Measurements from ENCODE around the gene SLC9A4. TPM values are rescaled to one million over a fixed set of nuclear protein-coding genes. Genes with fewer than 3 reads are reported as not detected.

SLC9A4 gene
- total and polyA plus RNA-seq, 9 of the 15 experiments (the other 6 are each of a cell fraction or from before 2014, with no cell fraction given): 0.04 to 0.15 (median 0.04) TPM; not detected in 5

- TF ChIP-seq PRDM10 (IDR thresholded peaks at IDR 0.05; ENCODE audit: partially characterized antibody): no peak
- TF ChIP-seq CEBPZ (IDR thresholded peaks at IDR 0.05; ENCODE audit: borderline replicate concordance, low read depth, low read length): no peak
- TF ChIP-seq BCOR (IDR thresholded peaks at IDR 0.05): no peak
- no peak for TF ChIP-seq LARP7 (IDR thresholded peaks at IDR 0.05)
- no peak for TF ChIP-seq RBFOX2 (IDR thresholded peaks at IDR 0.05; ENCODE audit: low read depth, low read length)
- TF ChIP-seq TFE3 (CRISPR knock-in tag; IDR thresholded peaks at IDR 0.05): no peak
- TF ChIP-seq ESRRB (CRISPR knock-in tag; IDR thresholded peaks at IDR 0.05; ENCODE audit: borderline replicate concordance): no peak
- TF ChIP-seq ZNF398 (CRISPR knock-in tag; IDR thresholded peaks at IDR 0.05): no peak
- TF ChIP-seq USF2 (CRISPR knock-in tag; IDR thresholded peaks at IDR 0.05): no peak
- TF ChIP-seq ZNF76 (CRISPR knock-in tag; IDR thresholded peaks at IDR 0.05; ENCODE audit: borderline replicate concordance): peak; percentile 79; the same call in 1 of the 2 replicates
- TF ChIP-seq ZNF239 (CRISPR knock-in tag; IDR thresholded peaks at IDR 0.05): peak; percentile 80
- TF ChIP-seq ZNF165 (CRISPR knock-in tag; IDR thresholded peaks at IDR 0.05; ENCODE audit: borderline replicate concordance): peak; percentile 95
- 0 out of 2 replicates have a peak, but pooled peaks have one; percentile 28 for TF ChIP-seq TAF7 (tag; IDR thresholded peaks at IDR 0.05)
- TF ChIP-seq HNRNPUL1 (IDR thresholded peaks at IDR 0.05; ENCODE audit: low read length): no peak
- TF ChIP-seq L3MBTL2 (IDR thresholded peaks at IDR 0.05): no peak
- TF ChIP-seq ZNF830 (CRISPR knock-in tag; IDR thresholded peaks at IDR 0.05): no peak
- no peak for TF ChIP-seq SNIP1 (IDR thresholded peaks at IDR 0.05; ENCODE audit: low read depth)
- no peak for TF ChIP-seq ZNF133 (CRISPR knock-in tag; IDR thresholded peaks at IDR 0.05)
Observed at GRCh38 chr2:102423368-102423767, 49.7 kb upstream of the SLC9A4 start (continued).

All from K562 (cell line).